H7 (cell line): ENCODE data around the gene HMCN1. TPM values are rescaled to one million over a fixed set of nuclear protein-coding genes. Genes with fewer than 3 reads are reported as not detected.

Experiments used
- DNase-seq: peaks from one replicate; pipeline ENCODE4 v3.0.0; 2012
- H3K27me3 ChIP-seq: 2 replicates; pipeline ENCODE4 v1.6.0; 2011; ENCODE audit warnings: mild to moderate bottlenecking, low read length; ENCODE audit not compliant: control insufficient read depth, insufficient read depth
- H3K36me3 ChIP-seq: replicated peaks from 2 replicates; pipeline ENCODE4 v1.5.1; 2011; ENCODE audit warnings: low read length; ENCODE audit not compliant: control insufficient read depth, insufficient read depth
- H3K4me3 ChIP-seq: 2 replicates; pipeline ENCODE4 v1.5.1; 2011; ENCODE audit warnings: low read depth, mild to moderate bottlenecking, control low read depth, low read length, moderate library complexity; ENCODE audit not compliant: insufficient read depth
- total RNA-seq: library from RNA; depleted of rRNA; stranded (reverse); fragments of >200 nt; shearing (Covaris generic); gene quantifications from 2 replicates; pipeline ENCODE4 v1.2.3, GENCODE V29; 2014

HMCN1 gene
- total RNA-seq, 1 experiment from 2014 or later = 7.3 TPM

DNA sequence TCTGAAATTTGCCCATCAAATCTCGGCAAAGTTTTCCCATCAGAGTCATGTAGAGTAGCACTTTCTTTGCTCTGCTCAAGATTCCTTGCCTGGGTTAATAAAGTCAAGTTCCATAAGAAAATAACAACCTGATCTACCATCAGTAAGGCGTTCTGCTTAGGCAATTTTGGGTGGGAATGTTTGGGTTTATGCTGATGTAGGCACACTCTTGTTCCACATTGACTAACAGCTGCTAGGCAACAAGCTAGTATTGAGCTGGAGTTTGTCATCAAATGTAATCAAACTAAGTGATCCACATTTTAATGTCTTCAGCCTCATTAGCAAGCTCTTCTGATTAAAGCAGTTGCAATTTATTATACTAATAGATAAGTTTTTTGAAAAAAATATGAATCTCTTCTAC lies 12.1 kb upstream of the HMCN1 start:
- no peaks in the 10 kb centered on the region for H3K36me3 ChIP-seq
- H3K27me3 ChIP-seq = no peaks in the 10 kb centered on the region
- DNase-seq = no peak
- no peak overlapping the region for H3K4me3 ChIP-seq

DNA sequence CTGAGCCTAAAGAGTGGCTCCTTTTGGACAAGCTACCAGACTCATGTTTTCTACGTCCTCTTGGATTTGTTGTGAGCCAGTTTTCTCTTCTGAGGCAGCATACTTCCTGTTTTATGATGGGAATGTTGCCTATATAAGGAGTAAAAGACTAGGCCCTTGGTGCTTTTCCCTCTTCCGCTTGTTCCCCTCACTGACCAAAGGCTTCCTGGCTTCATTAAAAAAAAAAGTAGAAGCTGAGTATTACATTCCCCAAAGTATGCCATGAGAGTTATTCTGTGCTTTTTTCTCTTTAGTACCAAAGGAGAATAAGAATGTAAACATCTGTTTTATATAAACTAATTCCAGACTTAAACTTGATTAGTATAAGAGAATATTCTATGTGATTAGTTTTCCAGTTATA lies 6.5 kb upstream of the HMCN1 start:
- no peaks in the 10 kb centered on the region for H3K36me3 ChIP-seq
- H3K27me3 ChIP-seq = no peaks in the 10 kb centered on the region
- no peak for DNase-seq
- H3K4me3 ChIP-seq = no peak overlapping the region

GRCh38 chr1:185731446-185731845 lies 2.7 kb upstream of the HMCN1 start:
- no peak overlapping the region for H3K4me3 ChIP-seq
- no peaks in the 10 kb centered on the region for H3K36me3 ChIP-seq
- no peak for DNase-seq
- H3K27me3 ChIP-seq = peaks cover 3% of the 10 kb centered on the region

- no peaks in the 10 kb centered on the region for H3K36me3 ChIP-seq
- H3K27me3 ChIP-seq = peaks cover 3% of the 10 kb centered on the region
- H3K4me3 ChIP-seq = no peak overlapping the region
- no peak for DNase-seq
Measured at GRCh38 chr1:185732951-185733350, 1.2 kb upstream of the HMCN1 start.

GRCh38 chr1:185734929-185735700 lies 924 bp downstream of the HMCN1 start:
- Histone ChIP-seq H3K27me3 (peaks cover 3% of the 10 kb centered on the region), H3K4me3 (peak overlapping the region; percentile 64), H3K36me3 (no peaks in the 10 kb centered on the region)
- no peak for DNase-seq

DNA sequence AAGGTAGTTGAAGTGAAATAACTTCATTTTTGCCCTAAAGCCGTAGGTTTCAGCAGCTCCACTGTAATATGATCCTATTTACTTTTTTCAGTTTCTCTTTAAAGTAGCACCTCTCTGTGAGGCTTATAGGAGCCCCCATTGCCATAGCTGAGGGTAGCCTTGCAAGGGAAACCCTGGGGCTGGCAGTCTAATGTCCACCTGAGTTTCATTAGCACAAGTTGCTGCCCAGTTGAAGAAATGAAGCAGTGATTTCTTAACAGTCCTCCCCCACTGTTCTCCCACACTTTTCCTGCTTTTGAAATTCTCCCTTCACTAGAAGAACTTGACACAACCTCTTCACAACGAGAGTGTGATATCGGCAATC lies 1.5 kb downstream of the HMCN1 start:
- H3K27me3 ChIP-seq = peaks cover 3% of the 10 kb centered on the region
- H3K36me3 ChIP-seq = no peaks in the 10 kb centered on the region
- DNase-seq = peak; percentile 23
- no peak overlapping the region; the same call in 1 of the 2 replicates for H3K4me3 ChIP-seq

- Histone ChIP-seq H3K27me3 (no peaks in the 10 kb centered on the region), H3K36me3 (no peaks in the 10 kb centered on the region), H3K4me3 (no peak overlapping the region)
- DNase-seq = no peak
Measured at GRCh38 chr1:185739967-185740366, 5.8 kb downstream of the HMCN1 start.

DNA sequence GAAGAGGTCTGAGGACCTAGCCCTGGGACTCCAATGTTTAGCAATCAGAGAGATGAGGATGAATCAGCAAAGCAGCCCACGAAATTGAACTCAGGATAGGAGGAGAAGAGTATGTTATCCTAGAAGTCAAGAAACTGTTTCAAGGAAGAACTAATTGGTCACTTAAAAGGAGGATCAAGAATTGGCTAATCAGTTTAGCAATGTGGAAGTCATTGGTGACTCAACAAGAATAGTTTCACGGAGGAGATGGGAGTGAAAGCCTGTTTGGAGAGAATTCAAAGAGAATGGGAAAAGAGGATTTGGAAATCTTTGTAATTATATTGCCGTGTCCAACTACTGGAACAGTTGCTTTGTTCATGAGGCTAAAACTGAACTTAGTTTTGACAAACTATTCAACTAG lies 7.4 kb downstream of the HMCN1 start:
- DNase-seq = no peak
- no peaks in the 10 kb centered on the region for H3K36me3 ChIP-seq
- H3K27me3 ChIP-seq = no peaks in the 10 kb centered on the region
- H3K4me3 ChIP-seq = no peak overlapping the region

GRCh38 chr1:185742403-185742802 lies 8.2 kb downstream of the HMCN1 start:
- no peak for DNase-seq
- H3K36me3 ChIP-seq = no peaks in the 10 kb centered on the region
- H3K4me3 ChIP-seq = no peak overlapping the region
- no peaks in the 10 kb centered on the region for H3K27me3 ChIP-seq

GRCh38 chr1:185745165-185745564 lies 11.0 kb downstream of the HMCN1 start:
- no peak overlapping the region for H3K4me3 ChIP-seq
- no peaks in the 10 kb centered on the region for H3K36me3 ChIP-seq
- DNase-seq = no peak
- no peaks in the 10 kb centered on the region for H3K27me3 ChIP-seq

- no peak for DNase-seq
- Histone ChIP-seq H3K36me3 (no peaks in the 10 kb centered on the region), H3K27me3 (no peaks in the 10 kb centered on the region), H3K4me3 (no peak overlapping the region)
Measured at GRCh38 chr1:185759061-185759460, 24.9 kb downstream of the HMCN1 start.

DNA sequence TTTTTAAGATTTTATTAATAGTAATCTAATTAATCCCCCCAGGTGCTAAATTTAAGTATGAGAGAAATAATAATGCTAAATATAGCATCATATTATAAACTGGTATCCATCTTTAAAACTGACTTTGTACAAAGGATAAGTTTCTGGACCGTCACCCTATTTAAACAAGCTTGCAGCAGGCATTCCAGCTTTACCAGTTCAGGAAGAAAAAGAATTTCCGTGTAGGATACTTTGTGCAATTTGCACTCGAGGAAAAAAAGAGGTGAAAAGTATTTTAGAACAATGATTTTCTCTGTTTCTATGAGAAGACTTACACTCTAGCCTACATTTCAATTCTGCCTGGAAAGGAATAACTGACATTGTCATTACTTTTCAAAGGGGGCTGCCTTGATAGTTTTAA lies 27.6 kb downstream of the HMCN1 start:
- Histone ChIP-seq H3K27me3 (no peaks in the 10 kb centered on the region), H3K4me3 (no peak overlapping the region), H3K36me3 (no peaks in the 10 kb centered on the region)
- no peak for DNase-seq

- Histone ChIP-seq H3K4me3 (no peak overlapping the region), H3K27me3 (no peaks in the 10 kb centered on the region), H3K36me3 (no peaks in the 10 kb centered on the region)
- no peak for DNase-seq
Measured at GRCh38 chr1:185767508-185768120, 33.4 kb downstream of the HMCN1 start.

GRCh38 chr1:185768371-185768770 lies 34.2 kb downstream of the HMCN1 start:
- no peak for DNase-seq
- H3K27me3 ChIP-seq = no peaks in the 10 kb centered on the region
- no peaks in the 10 kb centered on the region for H3K36me3 ChIP-seq
- no peak overlapping the region for H3K4me3 ChIP-seq

GRCh38 chr1:185769136-185769535 lies 34.9 kb downstream of the HMCN1 start:
- H3K36me3 ChIP-seq = no peaks in the 10 kb centered on the region
- no peak overlapping the region for H3K4me3 ChIP-seq
- no peak for DNase-seq
- no peaks in the 10 kb centered on the region for H3K27me3 ChIP-seq
